ENCODE measurements around the gene TRAF5. TPM values are rescaled to one million over a fixed set of nuclear protein-coding genes. Genes with fewer than 3 reads are reported as not detected.
"Not testable (repeated sequence)": the region's sequence is repeated elsewhere in the genome, so short reads cannot be mapped to it uniquely, and the experiment has no call there.

The TRAF5 gene
- total and polyA plus RNA-seq, 7 donors: 1.1 to 5.1 (median 1.8) TPM

- not testable (repeated sequence) for H3K9me3 ChIP-seq, ATAC-seq
These were observed 81.1 kb downstream of the TRAF5 start for GRCh38 chr1:211407749-211408148.

GRCh38 chr1:211411639-211412038 lies 85.0 kb downstream of the TRAF5 start:
- ATAC-seq: no peak
- intact Hi-C loops (cut with DNase I): no loop called here
- no peak for TF ChIP-seq CTCF (IDR thresholded peaks at IDR 0.05)

More at GRCh38 chr1:211407749-211408148, 81.1 kb downstream of the TRAF5 start:
- H3K27me3 ChIP-seq (ENCODE audit: insufficient read depth in 3 of 3, low read length in 2 of 3); DNase-seq; intact Hi-C loops (cut with DNase I); H3K4me1 ChIP-seq; H3K4me3 ChIP-seq; H3K27ac ChIP-seq; H3K36me3 ChIP-seq (ENCODE audit: insufficient read depth in 1 of 2, low read depth in 1 of 2): not testable (repeated sequence)
- WGBS, 3 donors: 89 to 96% (median 93%) methylated on average over 7 of the region's 7 CpGs

GRCh38 chr1:211415700-211416099 lies 89.1 kb downstream of the TRAF5 start:
- 96 to 98% (median 96%) methylated on average over 2 of the region's 2 CpGs for WGBS, 3 donors
- no peak for TF ChIP-seq CTCF (IDR thresholded peaks at IDR 0.05)
- intact Hi-C loops (cut with DNase I): no loop called here
- Histone ChIP-seq H3K9me3 (no peaks in the 10 kb centered on the region), H3K27ac (peak overlapping the region; percentile 70), H3K27me3 (ENCODE audit: insufficient read depth in 3 of 3, low read length in 2 of 3) (no peaks in the 10 kb centered on the region), H3K4me3 (peak overlapping the region; percentile 63), H3K4me1 (no peaks in the 10 kb centered on the region), H3K36me3 (ENCODE audit: insufficient read depth in 1 of 2, low read depth in 1 of 2) (no peaks in the 10 kb centered on the region)
- ATAC-seq (no peak), DNase-seq (no peak)

More at GRCh38 chr1:211411639-211412038, 85.0 kb downstream of the TRAF5 start:
- Histone ChIP-seq H3K27me3 (ENCODE audit: insufficient read depth in 3 of 3, low read length in 2 of 3) (no peaks in the 10 kb centered on the region), H3K36me3 (ENCODE audit: insufficient read depth in 1 of 2, low read depth in 1 of 2) (no peaks in the 10 kb centered on the region), H3K27ac (no peak overlapping the region), H3K4me3 (no peak overlapping the region), H3K9me3 (no peaks in the 10 kb centered on the region), H3K4me1 (no peaks in the 10 kb centered on the region)
- no peak for DNase-seq
- 90 to 99% (median 96%) methylated on average over 3 of the region's 3 CpGs for WGBS, 3 donors

- H3K27ac ChIP-seq: peak overlapping the region; percentile 70
- H3K36me3 ChIP-seq (ENCODE audit: insufficient read depth in 1 of 2, low read depth in 1 of 2); H3K4me1 ChIP-seq; H3K9me3 ChIP-seq; intact Hi-C loops (cut with DNase I); H3K27me3 ChIP-seq (ENCODE audit: insufficient read depth in 3 of 3, low read length in 2 of 3): not testable (repeated sequence)
- peak overlapping the region; percentile 63 for H3K4me3 ChIP-seq
- 4 to 12% (median 5%) methylated on average over 15 to 43 of the region's 43 CpGs for WGBS, 3 donors
- peak; percentile 66 to 83 (median 78) for ATAC-seq
- peak in 1 of 2 donors; percentile 33 for DNase-seq
These were observed 89.6 kb downstream of the TRAF5 start for GRCh38 chr1:211416246-211416627.

GRCh38 chr1:211416628-211417323 lies 90.1 kb downstream of the TRAF5 start:
- ATAC-seq (peak; percentile 80 to 87 (median 86)), DNase-seq (peak; percentile 51 to 72)
- H3K4me1 ChIP-seq; H3K9me3 ChIP-seq; H3K36me3 ChIP-seq (ENCODE audit: insufficient read depth in 1 of 2, low read depth in 1 of 2); H3K27me3 ChIP-seq (ENCODE audit: insufficient read depth in 3 of 3, low read length in 2 of 3); intact Hi-C loops (cut with DNase I): not testable (repeated sequence)
- Histone ChIP-seq H3K27ac (peak overlapping the region; percentile 70), H3K4me3 (peak overlapping the region; percentile 63)
- WGBS, 3 donors: 9 to 13% (median 9%) methylated on average over 13 to 46 of the region's 46 CpGs

GRCh38 chr1:211420389-211420788 lies 93.8 kb downstream of the TRAF5 start:
- no peaks in the 10 kb centered on the region for H3K9me3 ChIP-seq
- no peaks in the 10 kb centered on the region for H3K27me3 ChIP-seq (ENCODE audit: insufficient read depth in 3 of 3, low read length in 2 of 3)
- no peak for ATAC-seq
- H3K27ac ChIP-seq: no peak overlapping the region
- H3K4me3 ChIP-seq: no peak overlapping the region
- 84 to 92% (median 86%) methylated on average over 2 of the region's 2 CpGs for WGBS, 3 donors
- TF ChIP-seq CTCF (IDR thresholded peaks at IDR 0.05): no peak
- no peak for DNase-seq
- intact Hi-C loops (cut with DNase I): no loop called here
- H3K36me3 ChIP-seq (ENCODE audit: insufficient read depth in 1 of 2, low read depth in 1 of 2): no peaks in the 10 kb centered on the region
- H3K4me1 ChIP-seq: no peaks in the 10 kb centered on the region
